Ishikawa (cell line): ENCODE data around the gene SOWAHB.
A peak's percentile ranks its signal among the peaks of the same experiment; 100 is the strongest.

Experiments used
- CEBPB ChIP-seq: IDR thresholded peaks from 2 replicates; pipeline ENCODE4 v1.6.1; 2012
- CREB1 ChIP-seq: IDR thresholded peaks from 2 replicates; pipeline ENCODE4 v1.6.1; 2012; ENCODE audit warnings: low read depth
- EGR1 ChIP-seq: IDR thresholded peaks from 2 replicates; pipeline ENCODE4 v1.6.1; 2012
- EP300 ChIP-seq: IDR thresholded peaks from 2 replicates; pipeline ENCODE4 v1.6.1; 2012; ENCODE audit warnings: borderline replicate concordance
- FOXM1 ChIP-seq: IDR thresholded peaks from 2 replicates; pipeline ENCODE4 v1.6.1; 2012; ENCODE audit warnings: low read depth, borderline replicate concordance
- MAX ChIP-seq: IDR thresholded peaks from 2 replicates; pipeline ENCODE4 v1.6.1; 2012
- NFIC ChIP-seq: IDR thresholded peaks from 2 replicates; pipeline ENCODE4 v1.6.1; 2012
- RAD21 ChIP-seq: IDR thresholded peaks from 2 replicates; pipeline ENCODE4 v1.6.1; 2012; ENCODE audit warnings: low read depth
- REST ChIP-seq: IDR thresholded peaks from 2 replicates; pipeline ENCODE4 v1.6.1; 2012; ENCODE audit warnings: low read depth, mild to moderate bottlenecking
- TAF1 ChIP-seq: IDR thresholded peaks from 2 replicates; pipeline ENCODE4 v1.6.1; 2012; ENCODE audit warnings: low read depth, mild to moderate bottlenecking
- TCF12 ChIP-seq: IDR thresholded peaks from 2 replicates; pipeline ENCODE4 v1.6.1; 2012; ENCODE audit warnings: low read depth
- TEAD4 ChIP-seq: IDR thresholded peaks from 2 replicates; pipeline ENCODE4 v1.6.1; 2012
- USF1 ChIP-seq: IDR thresholded peaks from 2 replicates; pipeline ENCODE4 v1.6.1; 2012
- YY1 ChIP-seq: IDR thresholded peaks from 2 replicates; pipeline ENCODE4 v1.6.1; 2012; ENCODE audit warnings: low read depth
- ZBTB7A ChIP-seq: IDR thresholded peaks from 2 replicates; pipeline ENCODE4 v1.6.1; 2012; ENCODE audit warnings: low read depth

SOWAHB gene

GRCh38 chr4:76868780-76869179 is 29.2 kb downstream of the SOWAHB start:
- 0 out of 2 replicates have a peak, but pooled peaks have one; percentile 0 for TF ChIP-seq NFIC

GRCh38 chr4:76867880-76868655 is 29.9 kb downstream of the SOWAHB start:
- TF ChIP-seq MAX = no peak
- peak; percentile 35; the same call in 1 of the 2 replicates for TF ChIP-seq NFIC

GRCh38 chr4:76867377-76867776 is 30.6 kb downstream of the SOWAHB start:
- no peak for TF ChIP-seq CEBPB
- TF ChIP-seq CREB1 = no peak
- TF ChIP-seq REST = no peak
- no peak for TF ChIP-seq ZBTB7A
- no peak for TF ChIP-seq RAD21
- TF ChIP-seq EGR1 = no peak
- TF ChIP-seq MAX = no peak
- no peak for TF ChIP-seq TEAD4
- no peak for TF ChIP-seq USF1
- no peak for TF ChIP-seq NFIC
- TF ChIP-seq TAF1 = no peak
- TF ChIP-seq EP300 = no peak
- TF ChIP-seq YY1 = no peak

GRCh38 chr4:76866641-76867040 is 31.3 kb downstream of the SOWAHB start:
- TF ChIP-seq EGR1 (no peak), TAF1 (no peak), NFIC (no peak), TEAD4 (no peak), USF1 (no peak), MAX (no peak), CEBPB (no peak), REST (no peak), FOXM1 (no peak)

- TF ChIP-seq ZBTB7A (no peak), NFIC (no peak), EGR1 (no peak), TCF12 (no peak), CREB1 (no peak), REST (no peak), RAD21 (no peak), MAX (no peak), TAF1 (no peak), YY1 (no peak), USF1 (no peak), EP300 (no peak)
Observed at GRCh38 chr4:76858319-76858718, 39.6 kb downstream of the SOWAHB start.
